ENCODE measurements around the gene PAPSS1.
"Not testable (repeated sequence)": the region's sequence is repeated elsewhere in the genome, so short reads cannot be mapped to it uniquely, and the experiment has no call there.

The PAPSS1 gene

DNA sequence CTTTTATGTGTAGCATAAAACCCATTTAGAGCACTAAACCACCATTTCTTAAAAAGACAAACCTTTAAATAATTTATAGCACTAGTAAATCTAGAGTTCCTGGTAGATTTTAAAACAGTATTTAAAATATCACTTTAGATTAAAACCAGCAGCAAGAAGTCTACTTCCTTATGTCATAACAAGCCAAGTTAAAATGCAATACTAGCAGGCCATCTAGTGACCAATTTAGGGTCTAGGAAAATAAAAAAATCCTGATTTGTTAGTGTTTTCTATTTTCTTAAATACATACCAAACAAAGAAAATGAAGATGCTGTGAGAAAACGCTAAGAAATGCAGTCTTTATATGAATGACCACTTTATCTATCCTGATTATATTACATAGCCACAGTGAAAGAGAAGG is 53.9 kb downstream of the PAPSS1 start:
- no peak overlapping the region for H3K4me3 ChIP-seq (replicated peaks in 1 of 2; ENCODE audit: low read depth in 2 of 2, low read length in 2 of 2)
- DNase-seq (ENCODE audit: low read depth in 2 of 2): peak; percentile 59 to 73
- TF ChIP-seq, protein P1, sequence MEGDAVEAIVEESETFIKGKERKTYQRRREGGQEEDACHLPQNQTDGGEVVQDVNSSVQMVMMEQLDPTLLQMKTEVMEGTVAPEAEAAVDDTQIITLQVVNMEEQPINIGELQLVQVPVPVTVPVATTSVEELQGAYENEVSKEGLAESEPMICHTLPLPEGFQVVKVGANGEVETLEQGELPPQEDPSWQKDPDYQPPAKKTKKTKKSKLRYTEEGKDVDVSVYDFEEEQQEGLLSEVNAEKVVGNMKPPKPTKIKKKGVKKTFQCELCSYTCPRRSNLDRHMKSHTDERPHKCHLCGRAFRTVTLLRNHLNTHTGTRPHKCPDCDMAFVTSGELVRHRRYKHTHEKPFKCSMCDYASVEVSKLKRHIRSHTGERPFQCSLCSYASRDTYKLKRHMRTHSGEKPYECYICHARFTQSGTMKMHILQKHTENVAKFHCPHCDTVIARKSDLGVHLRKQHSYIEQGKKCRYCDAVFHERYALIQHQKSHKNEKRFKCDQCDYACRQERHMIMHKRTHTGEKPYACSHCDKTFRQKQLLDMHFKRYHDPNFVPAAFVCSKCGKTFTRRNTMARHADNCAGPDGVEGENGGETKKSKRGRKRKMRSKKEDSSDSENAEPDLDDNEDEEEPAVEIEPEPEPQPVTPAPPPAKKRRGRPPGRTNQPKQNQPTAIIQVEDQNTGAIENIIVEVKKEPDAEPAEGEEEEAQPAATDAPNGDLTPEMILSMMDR (IDR thresholded peaks at IDR 0.05; ENCODE audit: low read depth, low read length): peak; percentile 27

DNA sequence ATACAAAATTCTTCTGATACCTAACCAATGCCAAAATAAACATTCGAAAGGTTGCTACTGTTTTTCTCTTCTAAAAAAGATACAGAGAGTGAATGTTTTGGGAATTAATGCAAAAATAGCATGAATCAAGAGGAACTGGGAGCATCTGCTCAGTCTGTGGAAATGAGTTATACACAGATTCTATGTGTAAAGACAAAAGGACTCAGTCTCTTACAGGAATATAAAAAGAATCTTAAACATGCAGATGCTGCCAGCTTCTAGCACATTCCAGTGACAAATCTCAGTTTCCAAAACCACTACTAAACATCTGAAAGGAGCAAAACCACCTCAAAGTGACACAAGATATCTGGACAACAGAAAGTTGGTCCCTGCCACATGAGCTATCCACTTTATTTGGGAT is 55.0 kb downstream of the PAPSS1 start:
- H3K4me3 ChIP-seq (replicated peaks in 1 of 2; ENCODE audit: low read depth in 2 of 2, low read length in 2 of 2): no peak overlapping the region
- DNase-seq (ENCODE audit: low read depth in 2 of 2): peak; percentile 25 to 52
- TF ChIP-seq, protein P1 (IDR thresholded peaks at IDR 0.05; ENCODE audit: low read depth, low read length): no peak

- TF ChIP-seq, protein P1 (IDR thresholded peaks at IDR 0.05; ENCODE audit: low read depth, low read length): no peak
- no peak overlapping the region for H3K4me3 ChIP-seq (replicated peaks in 1 of 2; ENCODE audit: low read depth in 2 of 2, low read length in 2 of 2)
- peak in 1 of 2 donors; percentile 9 for DNase-seq (ENCODE audit: low read depth in 2 of 2)
Measured at GRCh38 chr4:107658400-107659336, 61.4 kb downstream of the PAPSS1 start.

DNA sequence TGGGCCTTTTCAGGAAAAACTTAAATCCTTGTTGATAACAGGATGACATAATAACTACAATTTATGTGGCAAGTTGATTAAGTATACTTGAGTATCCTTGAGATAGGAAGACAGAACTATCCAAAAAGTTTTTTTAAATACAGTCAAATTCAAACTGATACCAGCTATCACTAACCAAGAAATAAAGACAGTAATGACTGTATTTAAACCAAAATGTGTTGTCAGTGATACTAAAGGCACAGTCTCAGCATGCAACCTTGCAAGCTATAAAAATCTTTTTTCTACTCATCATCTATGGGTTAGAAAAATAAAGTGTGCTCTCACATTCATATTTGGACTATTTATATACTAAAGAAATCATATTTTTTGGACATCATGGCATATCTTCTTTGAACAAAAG is 64.7 kb downstream of the PAPSS1 start:
- no peak overlapping the region for H3K4me3 ChIP-seq (replicated peaks in 1 of 2; ENCODE audit: low read depth in 2 of 2, low read length in 2 of 2)
- TF ChIP-seq, protein P1 (IDR thresholded peaks at IDR 0.05; ENCODE audit: low read depth, low read length): no peak
- DNase-seq (ENCODE audit: low read depth in 2 of 2): no peak

- no peak overlapping the region for H3K4me3 ChIP-seq (replicated peaks in 1 of 2; ENCODE audit: low read depth in 2 of 2, low read length in 2 of 2)
- TF ChIP-seq, protein P1 (IDR thresholded peaks at IDR 0.05; ENCODE audit: low read depth, low read length): no peak
- peak in 1 of 2 donors; percentile 29 for DNase-seq (ENCODE audit: low read depth in 2 of 2)
Measured at GRCh38 chr4:107654694-107655093, 65.3 kb downstream of the PAPSS1 start.

- not testable (repeated sequence) for H3K4me3 ChIP-seq (replicated peaks in 1 of 2; ENCODE audit: low read depth in 2 of 2, low read length in 2 of 2); DNase-seq (ENCODE audit: low read depth in 2 of 2)
Measured at GRCh38 chr4:107651408-107651807, 68.6 kb downstream of the PAPSS1 start.

- peak in 1 of 2 donors; percentile 9 for DNase-seq (ENCODE audit: low read depth in 2 of 2)
- TF ChIP-seq, protein P1 (IDR thresholded peaks at IDR 0.05; ENCODE audit: low read depth, low read length): no peak
- no peak overlapping the region for H3K4me3 ChIP-seq (replicated peaks in 1 of 2; ENCODE audit: low read depth in 2 of 2, low read length in 2 of 2)
Measured at GRCh38 chr4:107650251-107650650, 69.8 kb downstream of the PAPSS1 start.
